Ishikawa (cell line): ENCODE data around the gene CCDC141.

ENCODE experiments used
- CEBPB ChIP-seq: IDR thresholded peaks from 2 replicates; pipeline ENCODE4 v1.6.1; 2012
- CREB1 ChIP-seq: IDR thresholded peaks from 2 replicates; pipeline ENCODE4 v1.6.1; 2012; ENCODE audit warnings: low read depth
- EGR1 ChIP-seq: IDR thresholded peaks from 2 replicates; pipeline ENCODE4 v1.6.1; 2012
- EP300 ChIP-seq: IDR thresholded peaks from 2 replicates; pipeline ENCODE4 v1.6.1; 2012; ENCODE audit warnings: borderline replicate concordance
- FOXM1 ChIP-seq: IDR thresholded peaks from 2 replicates; pipeline ENCODE4 v1.6.1; 2012; ENCODE audit warnings: low read depth, borderline replicate concordance
- MAX ChIP-seq: IDR thresholded peaks from 2 replicates; pipeline ENCODE4 v1.6.1; 2012
- NFIC ChIP-seq: IDR thresholded peaks from 2 replicates; pipeline ENCODE4 v1.6.1; 2012
- RAD21 ChIP-seq: IDR thresholded peaks from 2 replicates; pipeline ENCODE4 v1.6.1; 2012; ENCODE audit warnings: low read depth
- REST ChIP-seq: IDR thresholded peaks from 2 replicates; pipeline ENCODE4 v1.6.1; 2012; ENCODE audit warnings: low read depth, mild to moderate bottlenecking
- TAF1 ChIP-seq: IDR thresholded peaks from 2 replicates; pipeline ENCODE4 v1.6.1; 2012; ENCODE audit warnings: low read depth, mild to moderate bottlenecking
- TCF12 ChIP-seq: IDR thresholded peaks from 2 replicates; pipeline ENCODE4 v1.6.1; 2012; ENCODE audit warnings: low read depth
- TEAD4 ChIP-seq: IDR thresholded peaks from 2 replicates; pipeline ENCODE4 v1.6.1; 2012
- USF1 ChIP-seq: IDR thresholded peaks from 2 replicates; pipeline ENCODE4 v1.6.1; 2012
- YY1 ChIP-seq: IDR thresholded peaks from 2 replicates; pipeline ENCODE4 v1.6.1; 2012; ENCODE audit warnings: low read depth
- ZBTB7A ChIP-seq: IDR thresholded peaks from 2 replicates; pipeline ENCODE4 v1.6.1; 2012; ENCODE audit warnings: low read depth

CCDC141 gene

GRCh38 chr2:178978667-178979066 is 71.3 kb downstream of the CCDC141 start:
- TF ChIP-seq REST (no peak), YY1 (no peak), USF1 (no peak), MAX (no peak), EP300 (no peak), RAD21 (no peak), EGR1 (no peak), FOXM1 (no peak), TCF12 (no peak)

- no peak for TF ChIP-seq YY1
These were observed 73.6 kb downstream of the CCDC141 start for GRCh38 chr2:178976351-178976750.

GRCh38 chr2:178962805-178963433 is 87.0 kb downstream of the CCDC141 start:
- TF ChIP-seq EGR1 (no peak), RAD21 (no peak), NFIC (no peak), EP300 (no peak), YY1 (no peak), TCF12 (no peak), MAX (no peak), CEBPB (no peak), REST (no peak), FOXM1 (no peak), ZBTB7A (no peak)

- peak; percentile 50 for TF ChIP-seq REST
- no peak for TF ChIP-seq EGR1
These were observed 87.8 kb downstream of the CCDC141 start for GRCh38 chr2:178962152-178962551.

- no peak for TF ChIP-seq ZBTB7A
- TF ChIP-seq EGR1, result no peak
- TF ChIP-seq EP300, result no peak
- no peak for TF ChIP-seq YY1
- TF ChIP-seq CREB1, result no peak
- no peak for TF ChIP-seq MAX
- TF ChIP-seq FOXM1, result no peak
- no peak for TF ChIP-seq TAF1
- TF ChIP-seq REST, result no peak
- TF ChIP-seq CEBPB, result no peak
- no peak for TF ChIP-seq TCF12
- TF ChIP-seq USF1, result no peak
- no peak for TF ChIP-seq TEAD4
- TF ChIP-seq NFIC, result no peak
- TF ChIP-seq RAD21, result no peak
These were observed 95.9 kb downstream of the CCDC141 start for GRCh38 chr2:178954049-178954448.
